ENCODE results near the gene SLC12A7.

SLC12A7 gene

GRCh38 chr5:1050423-1051365 is 61.2 kb downstream of the SLC12A7 start:
- DNase-seq (ENCODE audit: low spot score) = no peak

- no peak for DNase-seq (ENCODE audit: low spot score)
Measured at GRCh38 chr5:1048861-1049838, 62.7 kb downstream of the SLC12A7 start.

- DNase-seq (ENCODE audit: low spot score) = no peak
Measured at GRCh38 chr5:1048162-1048721, 63.6 kb downstream of the SLC12A7 start.

- DNase-seq (ENCODE audit: low spot score) = no peak
Measured at GRCh38 chr5:1047332-1047965, 64.4 kb downstream of the SLC12A7 start.

- DNase-seq (ENCODE audit: low spot score) = no peak
Measured at GRCh38 chr5:1045960-1046560, 65.8 kb downstream of the SLC12A7 start.

- no peak for DNase-seq (ENCODE audit: low spot score)
Measured at GRCh38 chr5:1044117-1044516, 67.7 kb downstream of the SLC12A7 start.

GRCh38 chr5:1043327-1043726 is 68.5 kb downstream of the SLC12A7 start:
- no peak for DNase-seq (ENCODE audit: low spot score)

- DNase-seq (ENCODE audit: low spot score) = no peak
Measured at GRCh38 chr5:1042626-1043025, 69.2 kb downstream of the SLC12A7 start.

- DNase-seq (ENCODE audit: low spot score) = no peak
Measured at GRCh38 chr5:1041225-1042143, 70.4 kb downstream of the SLC12A7 start.

GRCh38 chr5:1040571-1040970 is 71.3 kb downstream of the SLC12A7 start:
- DNase-seq (ENCODE audit: low spot score) = no peak

- DNase-seq (ENCODE audit: low spot score) = no peak
Measured at GRCh38 chr5:1039706-1040260, 72.1 kb downstream of the SLC12A7 start.

GRCh38 chr5:1039210-1039548 is 72.7 kb downstream of the SLC12A7 start:
- DNase-seq (ENCODE audit: low spot score) = no peak

- no peak for DNase-seq (ENCODE audit: low spot score)
Measured at GRCh38 chr5:1038417-1039209, 73.2 kb downstream of the SLC12A7 start.

- DNase-seq (ENCODE audit: low spot score) = no peak
Measured at GRCh38 chr5:1037671-1038416, 74.0 kb downstream of the SLC12A7 start.

GRCh38 chr5:1037123-1037670 is 74.7 kb downstream of the SLC12A7 start:
- DNase-seq (ENCODE audit: low spot score) = no peak

GRCh38 chr5:1036504-1037122 is 75.2 kb downstream of the SLC12A7 start:
- no peak for DNase-seq (ENCODE audit: low spot score)
